ENCODE measurements around the gene EMCN. TPM values are rescaled to one million over a fixed set of nuclear protein-coding genes. Genes with fewer than 3 reads are reported as not detected.

The EMCN gene
- total RNA-seq, 1 donor from 2014 or later: not detected

- H3K27ac Mint-ChIP-seq: no peak overlapping the region
- Histone ChIP-seq H3K27ac (no peak overlapping the region), H3K4me2 (no peak overlapping the region), H4K20me1 (ENCODE audit: low read depth) (no peaks in the 10 kb centered on the region), H3K79me2 (ENCODE audit: low read depth) (no peaks in the 10 kb centered on the region), H3K36me3 (no peaks in the 10 kb centered on the region), H2AFZ (replicated peaks) (no peak overlapping the region), H3K4me1 (no peaks in the 10 kb centered on the region), H3K9ac (no peak overlapping the region), H3K9me3 (ENCODE audit: low read depth) (no peaks in the 10 kb centered on the region), H3K4me3 (no peak overlapping the region), H3K27me3 (no peaks in the 10 kb centered on the region), H3F3A (ENCODE audit: low read depth) (no peaks in the 10 kb centered on the region)
- H3K36me3 Mint-ChIP-seq: no peaks in the 10 kb centered on the region
- H3K4me1 Mint-ChIP-seq: no peaks in the 10 kb centered on the region
- TF ChIP-seq EZH2phosphoT487 (IDR thresholded peaks at IDR 0.05) (no peak), CTCF (IDR thresholded peaks at IDR 0.05) (no peak), EZH2 (IDR thresholded peaks at IDR 0.05) (no peak)
- H3K27me3 Mint-ChIP-seq (ENCODE audit: insufficient read depth, low read depth): no peaks in the 10 kb centered on the region
- DNase-seq (ENCODE audit: low spot score): no peak
- H3K4me3 Mint-ChIP-seq: no peak overlapping the region
- H3K9me3 Mint-ChIP-seq: peaks cover 8% of the 10 kb centered on the region
Observed at GRCh38 chr4:100489305-100489704, 28.5 kb downstream of the EMCN start.

- no peaks in the 10 kb centered on the region for H3K9me3 Mint-ChIP-seq
- no peak overlapping the region for H3K4me3 ChIP-seq
- H3K4me3 Mint-ChIP-seq: no peak overlapping the region
- DNase-seq (ENCODE audit: low spot score): no peak
- H3K27ac ChIP-seq: no peak overlapping the region
- no peaks in the 10 kb centered on the region for H3K9me3 ChIP-seq (ENCODE audit: low read depth)
- H3K27me3 ChIP-seq: no peaks in the 10 kb centered on the region
- no peaks in the 10 kb centered on the region for H3F3A ChIP-seq (ENCODE audit: low read depth)
- no peak overlapping the region for H3K9ac ChIP-seq
- H3K4me1 ChIP-seq: no peaks in the 10 kb centered on the region
- TF ChIP-seq EZH2phosphoT487 (IDR thresholded peaks at IDR 0.05) (no peak), EZH2 (IDR thresholded peaks at IDR 0.05) (no peak), CTCF (IDR thresholded peaks at IDR 0.05) (no peak)
- no peaks in the 10 kb centered on the region for H3K4me1 Mint-ChIP-seq
- H3K79me2 ChIP-seq (ENCODE audit: low read depth): no peaks in the 10 kb centered on the region
- H3K27me3 Mint-ChIP-seq (ENCODE audit: insufficient read depth, low read depth): no peaks in the 10 kb centered on the region
- no peaks in the 10 kb centered on the region for H3K36me3 Mint-ChIP-seq
- no peak overlapping the region for H2AFZ ChIP-seq (replicated peaks)
- H3K4me2 ChIP-seq: no peak overlapping the region
- H4K20me1 ChIP-seq (ENCODE audit: low read depth): no peaks in the 10 kb centered on the region
- H3K36me3 ChIP-seq: no peaks in the 10 kb centered on the region
- no peak overlapping the region for H3K27ac Mint-ChIP-seq
Observed at GRCh38 chr4:100486496-100486895, 31.3 kb downstream of the EMCN start.

- Mint-ChIP-seq H3K4me3 (no peak overlapping the region), H3K27me3 (ENCODE audit: insufficient read depth, low read depth) (no peaks in the 10 kb centered on the region), H3K9me3 (no peaks in the 10 kb centered on the region), H3K27ac (no peak overlapping the region), H3K4me1 (no peaks in the 10 kb centered on the region), H3K36me3 (no peaks in the 10 kb centered on the region)
- H3K4me1 ChIP-seq: no peaks in the 10 kb centered on the region
- no peaks in the 10 kb centered on the region for H3K9me3 ChIP-seq (ENCODE audit: low read depth)
- no peaks in the 10 kb centered on the region for H3K79me2 ChIP-seq (ENCODE audit: low read depth)
- no peaks in the 10 kb centered on the region for H4K20me1 ChIP-seq (ENCODE audit: low read depth)
- no peak overlapping the region for H2AFZ ChIP-seq (replicated peaks)
- no peak overlapping the region for H3K9ac ChIP-seq
- no peaks in the 10 kb centered on the region for H3F3A ChIP-seq (ENCODE audit: low read depth)
- H3K27me3 ChIP-seq: no peaks in the 10 kb centered on the region
- DNase-seq (ENCODE audit: low spot score): no peak
- no peaks in the 10 kb centered on the region for H3K36me3 ChIP-seq
- H3K4me2 ChIP-seq: no peak overlapping the region
- no peak overlapping the region for H3K27ac ChIP-seq
- TF ChIP-seq EZH2phosphoT487 (IDR thresholded peaks at IDR 0.05): no peak
- TF ChIP-seq CTCF (IDR thresholded peaks at IDR 0.05): no peak
- no peak for TF ChIP-seq EZH2 (IDR thresholded peaks at IDR 0.05)
- no peak overlapping the region for H3K4me3 ChIP-seq
Observed at GRCh38 chr4:100483796-100484195, 34.0 kb downstream of the EMCN start.

Data from neural progenitor cell (in vitro differentiated cells).